Epithelial cell of prostate (primary cell): Measurements from ENCODE around the gene MBD2.
"Not testable (repeated sequence)": the region's sequence is repeated elsewhere in the genome, so short reads cannot be mapped to it uniquely, and the experiment has no call there.

Source experiments
- DNase-seq: peaks from one replicate; pipeline ENCODE4 v3.0.0-alpha.2; 2011; ENCODE audit warnings: low read depth, low spot score
- H3K27ac ChIP-seq: fragments of 450-650 bp; 2 replicates; pipeline ENCODE4 v1.5.1; 2017; ENCODE audit warnings: mild to moderate bottlenecking

MBD2 gene, protein sequence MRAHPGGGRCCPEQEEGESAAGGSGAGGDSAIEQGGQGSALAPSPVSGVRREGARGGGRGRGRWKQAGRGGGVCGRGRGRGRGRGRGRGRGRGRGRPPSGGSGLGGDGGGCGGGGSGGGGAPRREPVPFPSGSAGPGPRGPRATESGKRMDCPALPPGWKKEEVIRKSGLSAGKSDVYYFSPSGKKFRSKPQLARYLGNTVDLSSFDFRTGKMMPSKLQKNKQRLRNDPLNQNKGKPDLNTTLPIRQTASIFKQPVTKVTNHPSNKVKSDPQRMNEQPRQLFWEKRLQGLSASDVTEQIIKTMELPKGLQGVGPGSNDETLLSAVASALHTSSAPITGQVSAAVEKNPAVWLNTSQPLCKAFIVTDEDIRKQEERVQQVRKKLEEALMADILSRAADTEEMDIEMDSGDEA

GRCh38 chr18:54224379-54225014 is at the start of gene MBD2:
TSS of gene MBD2 (minus strand) at chr18:54224669. CDS start at chr18:54224559, 110 bp downstream.
- DNase-seq: peak; percentile 70

GRCh38 chr18:54269893-54270844 is 45.7 kb upstream of the MBD2 start:
- H3K27ac ChIP-seq: peak overlapping the region; percentile 95
- DNase-seq: no peak

More at GRCh38 chr18:54224379-54225014, at the start of gene MBD2:
- peak within 1 kb of the TSS; percentile 98 for H3K27ac ChIP-seq

GRCh38 chr18:54268751-54269150 is 44.3 kb upstream of the MBD2 start:
- no peak for DNase-seq
- peak overlapping the region; percentile 95 for H3K27ac ChIP-seq

- no peak overlapping the region for H3K27ac ChIP-seq
These were observed 43.2 kb upstream of the MBD2 start for GRCh38 chr18:54267701-54268100.

GRCh38 chr18:54263904-54264336 is 39.5 kb upstream of the MBD2 start:
- no peak for DNase-seq
- H3K27ac ChIP-seq: no peak overlapping the region

More at GRCh38 chr18:54267701-54268100, 43.2 kb upstream of the MBD2 start:
- DNase-seq: no peak

DNA sequence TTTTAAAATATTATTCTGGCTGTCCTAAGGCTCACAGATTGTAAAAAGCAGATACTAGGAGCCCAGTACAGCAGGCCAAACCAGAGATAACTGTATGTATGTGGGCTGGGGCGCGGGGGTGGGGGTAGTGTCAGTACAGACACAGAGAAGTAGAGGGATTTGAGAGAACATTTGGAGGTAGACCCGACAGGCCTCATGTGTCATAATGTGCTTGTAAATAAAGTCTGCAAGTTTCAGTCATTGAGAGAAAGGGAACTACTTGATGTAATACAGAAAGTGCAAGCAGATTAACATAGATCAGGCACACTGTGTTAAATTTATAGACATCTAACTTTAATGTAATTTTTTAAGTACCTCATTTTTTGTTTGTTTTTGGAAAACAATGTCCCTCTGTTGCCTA is 37.4 kb upstream of the MBD2 start:
- no peak for DNase-seq
- H3K27ac ChIP-seq: no peak overlapping the region

GRCh38 chr18:54260396-54261072 is 36.1 kb upstream of the MBD2 start:
- peak overlapping the region; percentile 54 for H3K27ac ChIP-seq
- DNase-seq: peak; percentile 67

DNA sequence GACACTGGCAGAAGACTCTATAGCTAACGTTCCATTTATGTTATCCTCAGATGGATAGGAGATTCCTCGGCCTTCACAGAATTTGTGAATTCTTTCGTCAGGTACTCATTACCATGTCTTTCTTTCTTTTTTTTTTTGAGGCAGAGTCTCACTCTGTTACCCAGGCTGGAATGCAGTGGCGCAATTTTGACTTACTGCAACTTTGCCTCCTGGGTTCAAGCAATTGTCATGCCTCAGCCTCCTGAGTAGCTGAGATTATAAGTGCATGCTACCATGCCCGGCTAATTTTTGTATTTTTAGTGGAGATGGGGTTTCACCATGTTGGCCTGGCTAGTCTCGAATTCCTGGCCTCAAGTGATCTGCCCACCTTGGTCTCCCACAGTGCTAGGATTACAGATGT is 33.3 kb upstream of the MBD2 start:
- DNase-seq, H3K27ac ChIP-seq: not testable (repeated sequence)

DNA sequence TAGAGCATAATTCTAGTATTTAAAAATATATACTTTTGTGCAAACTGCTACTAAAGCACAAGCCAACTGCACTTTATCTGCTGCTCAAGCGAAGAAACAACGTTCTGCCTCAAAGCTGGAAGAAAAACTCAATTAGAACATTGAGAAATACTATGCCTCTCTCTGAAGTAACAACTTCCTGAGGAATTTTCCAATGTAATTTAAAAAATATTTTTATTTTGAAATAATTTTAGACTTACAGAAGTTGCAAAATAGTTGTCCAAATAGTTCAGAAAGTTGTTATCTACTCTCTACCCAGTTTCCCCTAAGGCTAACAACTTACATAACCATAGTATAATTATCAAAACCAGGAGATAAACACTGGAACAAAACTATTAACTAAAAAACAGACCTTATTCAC is 32.5 kb upstream of the MBD2 start:
- no peak overlapping the region for H3K27ac ChIP-seq
- no peak for DNase-seq

- DNase-seq: no peak
- peak overlapping the region; percentile 25 for H3K27ac ChIP-seq
These were observed 30.7 kb upstream of the MBD2 start for GRCh38 chr18:54255141-54255540.

DNA sequence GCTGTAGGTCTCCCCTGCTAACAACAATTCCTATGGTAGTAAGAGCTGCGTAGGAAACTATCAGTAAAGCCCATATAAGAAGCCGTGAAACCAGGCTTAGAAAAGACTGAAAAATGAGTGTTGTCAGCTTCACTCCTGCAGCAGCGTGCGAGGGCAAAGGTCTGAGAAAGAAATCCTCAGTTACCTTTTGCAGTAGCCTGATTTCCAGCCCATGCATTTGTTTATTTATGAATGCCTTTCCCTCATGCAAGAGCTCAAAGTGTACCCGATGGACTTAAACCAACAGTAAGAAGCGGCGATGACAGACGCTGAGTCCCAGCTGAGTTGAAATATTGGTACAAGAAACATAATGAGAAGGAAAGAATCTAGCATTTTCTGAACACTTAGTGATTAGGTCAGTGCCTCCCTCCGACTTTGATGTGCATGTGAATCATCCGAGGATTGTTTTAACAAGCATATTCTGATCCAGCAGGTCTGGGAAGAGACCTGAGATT is 29.8 kb upstream of the MBD2 start:
- DNase-seq: peak; percentile 62
- peak overlapping the region; percentile 25 for H3K27ac ChIP-seq

DNA sequence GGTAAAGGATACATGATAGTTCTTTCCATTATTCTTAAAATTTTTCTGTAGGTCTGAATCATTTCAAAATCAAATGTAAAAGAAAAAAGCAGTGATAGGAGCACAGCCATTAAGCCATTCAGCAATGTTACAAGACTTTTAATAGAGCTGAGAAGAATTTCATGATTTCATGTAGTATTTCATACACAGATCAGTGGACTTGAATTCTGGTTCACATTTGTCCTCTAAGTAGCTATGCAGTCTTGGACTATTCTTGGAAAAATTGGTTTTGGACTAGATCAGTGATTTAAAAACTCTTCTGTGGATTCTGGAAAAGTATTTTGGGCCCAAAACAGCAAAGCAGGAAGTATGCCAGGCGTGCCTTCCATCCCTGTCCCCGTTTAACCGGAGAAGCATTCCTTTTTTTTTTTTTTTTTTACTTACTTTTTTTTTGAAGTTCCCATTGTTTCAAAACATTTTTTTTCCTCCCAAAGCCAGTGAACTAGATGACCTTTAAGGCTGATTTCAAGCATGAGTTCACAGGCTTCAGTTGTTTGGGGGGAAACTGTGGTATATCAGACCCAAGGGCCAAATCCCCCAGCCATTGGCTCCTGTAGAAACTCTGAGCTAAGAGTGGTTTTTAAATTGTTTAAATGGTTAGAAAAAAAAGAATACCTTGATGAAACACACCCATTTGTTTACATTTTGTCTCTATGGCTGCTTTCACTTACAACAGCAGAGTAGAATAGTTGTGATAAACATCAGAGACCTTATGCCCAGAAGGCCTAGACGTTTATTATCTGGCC is 27.3 kb upstream of the MBD2 start:
- H3K27ac ChIP-seq: peak overlapping the region; percentile 46
- no peak for DNase-seq

DNA sequence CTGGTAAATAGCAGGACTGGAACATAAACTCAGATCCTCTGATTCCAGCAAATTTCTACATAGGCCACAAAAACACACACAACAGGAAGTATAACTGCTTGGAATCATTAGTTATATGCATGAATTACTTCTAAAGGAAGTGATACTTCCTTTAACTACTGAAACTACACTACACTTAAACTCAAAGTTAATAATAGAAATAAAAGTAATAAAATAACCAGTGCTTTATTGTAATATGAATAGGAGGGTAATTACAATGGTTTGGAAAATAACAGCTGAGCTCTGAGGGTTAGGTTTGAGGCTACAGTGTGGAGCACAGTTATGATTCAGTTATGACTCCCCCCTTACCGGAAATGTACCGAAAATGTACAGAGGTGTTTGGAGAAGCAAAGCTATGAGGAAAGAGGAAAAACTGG is 26.4 kb upstream of the MBD2 start:
- H3K27ac ChIP-seq: peak overlapping the region; percentile 46
- no peak for DNase-seq

DNA sequence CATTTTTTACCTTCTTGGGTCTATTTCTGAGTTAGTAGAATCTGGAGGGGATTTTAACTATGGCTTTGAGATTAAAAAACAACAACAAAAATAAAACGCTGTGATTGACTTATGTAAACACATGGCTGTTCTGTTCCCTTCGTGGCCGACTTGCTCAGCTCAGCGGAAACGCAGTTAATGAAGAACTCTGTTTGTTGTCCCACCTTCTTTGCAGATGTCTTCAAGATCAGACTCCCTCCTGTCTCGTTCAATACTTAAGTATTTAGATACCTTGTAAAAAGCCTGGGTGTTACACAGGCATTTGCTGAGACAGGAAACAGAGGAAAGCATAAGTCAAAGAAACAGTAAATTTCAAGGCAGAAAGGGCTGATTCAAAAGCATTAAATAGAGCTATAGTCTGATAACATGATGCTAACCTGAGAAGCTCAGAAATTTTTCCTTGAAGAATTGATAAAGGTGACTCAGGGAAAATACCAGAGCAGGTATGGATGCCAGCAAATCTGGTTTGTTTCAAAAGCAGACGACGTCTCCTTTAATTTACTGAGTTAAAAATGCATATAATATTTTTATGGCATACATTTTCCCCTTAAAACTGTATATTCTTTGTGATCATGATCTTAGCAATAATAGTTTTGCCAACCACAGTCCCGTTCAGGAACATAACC is 23.2 kb upstream of the MBD2 start:
- DNase-seq: no peak
- peak overlapping the region; percentile 93 for H3K27ac ChIP-seq

GRCh38 chr18:54242327-54242726 is 17.9 kb upstream of the MBD2 start:
- DNase-seq: no peak
- H3K27ac ChIP-seq: no peak overlapping the region

DNA sequence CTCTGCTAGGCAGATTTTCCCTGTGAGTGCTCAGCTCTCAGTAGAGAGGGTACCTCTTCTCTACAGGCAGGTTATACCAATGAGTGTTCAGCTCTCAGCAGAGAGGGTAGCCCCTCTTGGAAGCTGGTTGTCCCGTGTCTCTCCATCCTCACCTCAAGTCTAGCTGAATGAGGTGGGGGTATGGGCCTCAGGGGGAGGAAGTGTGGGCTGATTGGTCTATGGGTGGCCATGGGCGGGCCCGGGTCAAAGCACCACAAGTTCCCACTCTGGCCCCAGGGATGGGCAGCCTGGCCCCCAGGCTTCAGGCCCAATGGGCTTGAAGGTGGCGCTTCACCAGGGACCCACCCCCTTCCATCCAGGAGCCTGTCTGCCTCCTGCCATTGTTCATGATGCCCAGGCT is 17.0 kb upstream of the MBD2 start:
- no peak overlapping the region for H3K27ac ChIP-seq
- no peak for DNase-seq

DNA sequence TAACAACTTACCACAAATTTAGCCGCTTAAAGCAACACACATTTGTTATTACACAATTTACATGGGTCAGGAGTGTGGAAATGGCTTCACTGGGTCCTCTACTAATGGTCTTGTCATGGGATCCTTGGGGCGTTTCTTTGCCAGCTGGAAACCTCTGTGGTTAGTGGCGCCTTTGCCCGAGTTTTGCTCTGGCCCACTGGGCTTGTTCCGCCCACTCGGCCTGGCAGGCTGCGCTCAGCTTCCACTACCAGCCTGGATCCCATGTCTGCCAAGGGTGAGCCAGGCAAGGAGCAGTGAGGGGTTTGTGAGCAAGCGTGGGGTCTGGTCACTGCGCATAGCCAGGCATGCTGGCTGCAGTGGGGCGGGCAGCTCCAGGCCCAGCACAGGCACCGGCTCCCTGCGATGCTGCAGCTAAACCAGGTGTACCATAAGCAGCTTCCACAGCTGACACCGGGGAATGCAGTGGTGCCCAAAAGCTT is 16.2 kb upstream of the MBD2 start:
- no peak overlapping the region for H3K27ac ChIP-seq
- DNase-seq: no peak

DNA sequence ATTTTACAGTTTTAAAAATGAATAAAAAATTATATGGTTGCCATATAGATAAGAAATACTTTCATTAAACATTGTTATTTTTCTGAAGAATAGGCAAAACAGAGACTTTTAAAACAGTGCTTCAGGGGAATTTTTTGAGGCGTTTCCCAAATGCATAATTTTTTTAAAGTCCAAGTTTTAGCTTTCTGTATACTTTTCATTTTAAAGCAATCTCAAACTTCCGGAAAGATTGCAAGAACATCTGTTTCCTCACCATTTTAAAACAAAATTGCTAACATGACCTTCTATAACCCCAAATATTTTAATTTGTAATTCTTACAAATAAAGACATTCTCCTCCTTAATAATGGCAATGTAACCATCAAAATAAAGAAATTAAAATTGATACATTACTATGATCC is 15.1 kb upstream of the MBD2 start:
- H3K27ac ChIP-seq: no peak overlapping the region
- no peak for DNase-seq
